HG03442 (cell line): ENCODE results near the gene REC8.

Experiments
- ATAC-seq: cut with Tn5 transposase; IDR thresholded peaks from one replicate; pipeline ENCODE4 v1.9.1; 2021; ENCODE audit warnings: mild to moderate bottlenecking, moderate library complexity; ENCODE audit not compliant: unreplicated experiment

The REC8 gene

DNA sequence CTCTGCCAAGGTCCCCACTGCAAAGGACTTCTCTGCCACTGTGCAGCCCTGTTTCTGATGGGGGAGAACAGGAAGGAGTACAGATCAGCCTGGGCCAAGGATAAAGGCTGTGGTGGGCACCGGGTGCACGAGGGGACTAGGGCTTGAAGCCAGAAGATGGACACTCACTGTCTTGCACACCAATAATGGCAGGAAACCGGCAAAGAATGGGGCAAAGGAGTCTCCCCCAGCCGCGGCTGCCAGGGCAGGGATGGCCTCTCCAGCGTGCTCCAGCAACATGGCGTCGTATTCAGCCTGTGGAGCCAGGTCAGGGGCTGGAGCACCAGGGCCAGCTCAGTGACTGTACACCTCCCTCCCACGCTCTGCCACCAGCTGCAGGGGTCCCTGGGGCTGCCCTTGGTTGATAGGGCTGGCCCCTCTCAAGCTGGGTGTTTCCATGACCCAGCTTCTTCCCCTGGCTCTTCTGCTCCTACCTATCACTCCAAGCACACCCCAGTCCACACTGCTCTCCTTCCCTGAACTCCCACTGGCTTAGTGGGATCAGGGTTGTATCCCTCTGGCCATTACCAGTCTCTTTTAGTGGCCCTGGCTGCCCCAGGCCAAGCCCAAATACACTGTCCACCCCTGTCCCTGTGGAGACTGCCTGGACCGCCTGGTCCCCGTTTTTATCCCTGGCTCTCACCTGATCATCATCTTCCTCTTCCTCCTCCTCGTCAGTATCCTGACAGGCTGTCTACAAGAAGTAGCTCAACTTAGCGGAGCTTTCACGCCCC is 10.4 kb downstream of the REC8 start:
- ATAC-seq, result no peak

GRCh38 chr14:24183014-24183481 is 11.2 kb downstream of the REC8 start:
- no peak for ATAC-seq

- no peak for ATAC-seq
These were observed 12.5 kb downstream of the REC8 start for GRCh38 chr14:24184104-24184970.

DNA sequence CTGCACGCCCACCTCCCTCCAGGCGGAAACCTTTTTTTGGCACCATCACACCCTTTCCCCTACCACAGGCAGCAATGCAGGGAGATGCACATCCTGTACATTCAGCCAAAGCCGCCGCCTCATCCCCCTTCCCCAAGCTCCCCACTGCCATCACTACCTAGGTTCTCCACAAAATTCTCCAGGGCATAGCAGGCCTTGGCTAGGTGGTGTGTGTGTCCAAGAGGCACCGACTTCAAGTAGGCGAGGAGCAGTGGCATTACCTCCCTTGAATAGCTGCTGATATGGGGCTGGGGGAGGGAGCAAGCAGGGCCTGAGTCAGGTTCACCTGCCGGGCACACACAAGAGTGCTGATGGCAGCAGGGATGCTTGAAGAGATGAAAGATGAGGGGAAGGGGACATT is 13.1 kb downstream of the REC8 start:
- ATAC-seq, result no peak

- no peak for ATAC-seq
These were observed 13.9 kb downstream of the REC8 start for GRCh38 chr14:24185741-24186140.

DNA sequence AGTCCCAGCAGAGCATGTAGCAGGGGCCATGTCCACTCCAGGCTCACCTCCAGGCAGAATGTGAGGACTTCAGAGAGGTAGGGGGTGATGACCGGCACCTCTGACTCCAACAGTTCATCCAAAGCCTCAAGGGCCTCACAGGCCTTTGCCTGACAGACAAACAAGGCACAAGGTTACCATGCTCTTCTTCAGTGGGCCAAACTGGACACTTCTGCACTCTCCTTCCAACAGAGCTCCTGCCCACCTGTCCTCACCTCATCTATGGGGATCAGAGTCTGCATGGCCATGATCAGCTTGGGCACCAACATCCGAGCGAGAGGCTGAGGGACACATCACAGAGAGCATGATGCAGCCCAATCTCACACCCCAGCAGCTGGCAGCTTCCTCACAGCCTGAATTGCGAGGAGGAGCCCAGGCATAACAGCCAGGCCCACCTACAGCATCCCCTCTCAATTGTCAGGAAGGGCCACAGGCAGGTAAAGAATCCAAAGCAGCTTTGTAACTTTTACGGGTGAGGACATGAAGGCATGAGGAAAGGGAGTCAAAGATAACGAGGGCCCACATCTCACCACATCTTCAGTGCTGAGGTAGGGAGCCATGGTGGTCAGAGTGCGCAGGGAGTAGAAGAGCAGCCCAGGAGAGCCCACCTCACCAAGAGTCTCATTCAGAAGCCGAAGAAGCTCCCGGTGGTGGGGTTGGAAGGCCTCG is 15.1 kb downstream of the REC8 start:
- ATAC-seq, result no peak

DNA sequence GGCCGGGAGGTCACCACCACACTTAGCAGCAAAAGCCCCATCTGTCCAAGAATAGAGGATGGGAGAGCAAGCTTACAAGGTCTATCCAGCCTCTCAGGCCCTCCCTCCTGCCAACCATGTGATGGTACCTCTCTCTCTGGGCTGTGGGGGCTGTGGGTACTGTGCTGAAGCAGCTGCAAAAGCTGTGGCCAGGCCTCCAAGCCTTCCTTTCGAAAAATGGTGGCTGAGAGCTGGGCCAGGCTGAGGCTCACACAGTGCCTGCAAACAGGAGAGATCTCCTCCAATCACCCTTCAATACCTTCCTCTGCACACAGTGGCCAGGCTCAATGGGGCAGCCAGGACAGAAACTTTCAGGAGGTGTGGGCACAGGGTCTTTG is 15.6 kb downstream of the REC8 start:
- ATAC-seq, result no peak

DNA sequence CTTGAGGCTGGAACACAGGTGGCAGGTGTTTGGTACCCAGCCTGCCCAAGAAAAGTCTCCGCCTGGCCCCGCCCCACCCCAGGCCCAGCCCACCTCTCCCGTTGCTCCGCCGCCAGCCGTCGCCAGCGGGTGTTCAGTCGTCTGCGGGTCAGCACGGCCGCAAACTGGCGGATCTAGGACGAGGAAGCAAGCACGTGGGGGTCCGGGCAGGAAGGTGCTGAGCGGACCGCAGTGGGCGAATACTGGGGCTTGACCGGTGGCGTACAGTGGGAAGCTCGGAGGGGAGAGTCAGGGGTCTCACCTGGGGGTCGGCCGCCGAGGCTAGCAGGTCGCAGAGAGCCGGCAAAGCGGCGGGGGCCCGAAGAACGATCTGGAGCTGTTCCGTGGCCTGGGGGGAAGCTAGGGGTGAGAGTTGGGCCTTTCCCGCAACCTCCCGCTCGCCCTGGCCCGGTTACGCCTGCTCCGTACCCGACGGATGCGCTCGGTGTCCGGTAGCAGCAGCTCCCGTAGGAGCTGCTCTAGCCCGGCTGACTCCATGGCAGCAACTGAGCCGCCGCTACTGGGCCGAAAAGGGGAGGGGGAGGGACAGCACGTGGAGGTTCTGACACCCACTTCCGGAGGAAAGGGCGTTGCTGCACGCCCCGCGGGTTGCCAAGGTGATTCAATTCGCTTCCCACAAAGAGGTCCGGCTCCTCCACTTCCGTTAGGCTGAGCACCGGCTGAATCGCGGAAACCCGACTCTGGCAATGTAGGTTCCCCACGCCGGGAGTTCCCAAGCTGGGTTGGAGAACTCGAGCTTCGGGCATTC is 16.6 kb downstream of the REC8 start, which contains the start of gene IPO4:
Gene IPO4 (minus strand): TSS at position 566 of the 808 bp plus-strand sequence. CDS start 29 bp downstream, at position 537.
- peak; percentile 94 for ATAC-seq

DNA sequence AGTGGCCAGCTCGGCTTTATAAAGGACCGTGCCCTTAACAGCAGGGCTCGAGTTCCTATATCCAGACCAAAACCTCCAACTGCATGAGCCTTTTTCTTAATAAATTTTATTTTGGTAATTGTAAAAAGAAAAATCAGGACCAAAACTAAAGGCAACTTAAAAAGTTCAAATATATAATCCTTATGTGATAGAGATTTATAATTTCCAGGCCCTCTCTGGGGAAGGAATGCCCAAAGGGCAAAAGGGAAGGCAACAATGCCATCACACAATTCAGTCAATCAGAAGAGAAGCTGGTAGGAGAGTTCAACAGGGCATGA is 17.1 kb downstream of the REC8 start:
- no peak for ATAC-seq

DNA sequence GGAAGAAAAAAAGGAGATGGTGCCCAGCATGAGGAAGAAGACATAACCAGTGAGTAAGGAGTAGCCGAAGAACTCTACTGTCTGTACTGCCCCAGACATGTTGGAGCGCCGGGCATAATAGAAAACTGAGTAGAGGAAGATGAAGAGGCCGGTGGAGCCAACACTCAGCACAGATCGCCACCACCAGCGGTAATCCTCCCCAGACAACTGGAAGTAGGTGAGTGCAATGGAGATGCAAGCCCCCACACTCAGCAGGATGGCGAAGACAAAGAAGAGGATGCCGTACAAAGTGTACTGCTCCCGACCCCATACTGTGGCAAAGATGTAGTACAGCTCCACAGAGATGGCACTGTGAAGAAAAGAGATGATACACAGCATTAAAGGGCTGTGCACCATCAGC is 17.6 kb downstream of the REC8 start:
- no peak for ATAC-seq

- ATAC-seq, result no peak
These were observed 18.5 kb downstream of the REC8 start for GRCh38 chr14:24190416-24190815.

GRCh38 chr14:24192933-24193332 is 21.1 kb downstream of the REC8 start:
- ATAC-seq, result no peak

GRCh38 chr14:24194186-24194872 is 22.4 kb downstream of the REC8 start:
- no peak for ATAC-seq

- no peak for ATAC-seq
These were observed 22.9 kb downstream of the REC8 start for GRCh38 chr14:24194873-24195185.

DNA sequence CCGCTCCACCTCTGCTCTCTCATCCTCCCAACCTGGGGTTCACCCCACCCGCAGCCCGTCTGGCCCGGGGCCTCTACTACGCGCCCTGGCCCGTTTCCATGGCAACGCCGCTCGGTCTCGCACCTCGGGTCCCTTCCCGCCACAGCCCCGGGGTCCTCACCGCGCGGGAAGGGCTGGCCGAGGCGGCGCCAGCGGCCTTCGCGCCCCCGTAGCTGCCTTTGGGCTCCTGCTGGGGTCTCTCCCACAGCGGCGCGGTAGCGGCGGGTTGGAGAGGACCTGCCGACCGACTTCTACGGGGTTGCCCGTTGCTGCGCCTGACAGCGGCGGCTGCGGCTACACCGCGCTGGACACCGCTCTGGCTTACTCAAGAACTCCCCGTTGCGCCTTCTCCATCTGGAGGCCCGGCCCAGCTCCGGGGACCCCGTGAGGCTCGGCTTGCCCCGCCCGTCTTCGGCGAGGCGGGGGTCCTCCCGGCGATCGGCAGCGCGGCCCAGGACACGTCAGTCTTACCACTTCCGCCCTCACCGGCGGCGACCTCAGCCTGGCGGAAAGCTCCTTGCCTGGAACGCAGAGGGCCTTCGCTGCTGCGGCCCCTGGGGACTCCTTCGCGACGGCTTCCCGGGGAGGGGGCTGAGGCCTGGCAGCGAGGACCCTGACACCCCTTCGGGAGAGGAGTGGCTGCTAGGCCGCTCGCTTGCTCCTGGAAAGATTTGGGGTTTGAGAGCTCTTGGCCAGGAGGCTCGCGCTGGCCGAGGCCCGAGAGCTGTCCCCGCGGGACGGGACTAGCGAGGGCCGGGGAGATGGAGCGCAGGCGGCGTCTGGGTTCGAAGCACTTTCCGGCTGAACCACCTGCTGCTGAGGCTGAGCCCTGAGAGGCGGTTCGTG is 23.5 kb downstream of the REC8 start, which contains the start of gene TM9SF1:
Gene TM9SF1 (minus strand): TSS at position 256 of the 885 bp plus-strand sequence. CDS start 422 bp downstream, outside the sequence.
- ATAC-seq, result peak; percentile 86

- ATAC-seq, result peak; percentile 20
These were observed 24.5 kb downstream of the REC8 start for GRCh38 chr14:24196071-24197055.

- no peak for ATAC-seq
These were observed 25.2 kb downstream of the REC8 start for GRCh38 chr14:24197056-24197450.
